ENCODE results near the gene PINLYP. TPM values are rescaled to one million over a fixed set of nuclear protein-coding genes. Genes with fewer than 3 reads are reported as not detected.
A peak's percentile ranks its signal among the peaks of the same experiment; 100 is the strongest.

PINLYP gene
- total and polyA plus RNA-seq, 2 donors (not counting 1 experiment from before 2014, with no cell fraction given): 5.1 to 14.7 TPM

- Histone ChIP-seq H3K9ac (ENCODE audit: insufficient read depth, low read length) (no peak overlapping the region), H3K36me3 (ENCODE audit: control insufficient read depth, insufficient read depth, low read length) (no peaks in the 10 kb centered on the region), H3K4me2 (ENCODE audit: extremely low read depth, insufficient read depth, low read length) (no peak overlapping the region), H2AFZ (ENCODE audit: low read length) (no peak overlapping the region), H3K27me3 (ENCODE audit: control insufficient read depth, insufficient read depth, low read length) (no peaks in the 10 kb centered on the region), H3K79me2 (ENCODE audit: control insufficient read depth, insufficient read depth, low read length) (peaks cover 6% of the 10 kb centered on the region), H3K4me1 (ENCODE audit: control insufficient read depth, extremely low read depth, insufficient read depth, low read length) (no peaks in the 10 kb centered on the region), H3K9me3 (ENCODE audit: control insufficient read depth, insufficient read depth, low read depth, low read length) (no peaks in the 10 kb centered on the region), H3K4me3 (replicated peaks in 1 of 4; ENCODE audit: control extremely low read depth in 1 of 4, insufficient read depth in 1 of 4, low read depth in 3 of 4, low read length in 4 of 4) (no peak overlapping the region), H3K27ac (ENCODE audit: insufficient read depth, low read length) (no peak overlapping the region), H4K20me1 (ENCODE audit: control insufficient read depth, extremely low read depth, insufficient read depth, low read length) (no peaks in the 10 kb centered on the region)
- no peak for TF ChIP-seq EZH2 (IDR thresholded peaks at IDR 0.05; ENCODE audit: low read length, missing control alignments)
- TF ChIP-seq, protein P1, sequence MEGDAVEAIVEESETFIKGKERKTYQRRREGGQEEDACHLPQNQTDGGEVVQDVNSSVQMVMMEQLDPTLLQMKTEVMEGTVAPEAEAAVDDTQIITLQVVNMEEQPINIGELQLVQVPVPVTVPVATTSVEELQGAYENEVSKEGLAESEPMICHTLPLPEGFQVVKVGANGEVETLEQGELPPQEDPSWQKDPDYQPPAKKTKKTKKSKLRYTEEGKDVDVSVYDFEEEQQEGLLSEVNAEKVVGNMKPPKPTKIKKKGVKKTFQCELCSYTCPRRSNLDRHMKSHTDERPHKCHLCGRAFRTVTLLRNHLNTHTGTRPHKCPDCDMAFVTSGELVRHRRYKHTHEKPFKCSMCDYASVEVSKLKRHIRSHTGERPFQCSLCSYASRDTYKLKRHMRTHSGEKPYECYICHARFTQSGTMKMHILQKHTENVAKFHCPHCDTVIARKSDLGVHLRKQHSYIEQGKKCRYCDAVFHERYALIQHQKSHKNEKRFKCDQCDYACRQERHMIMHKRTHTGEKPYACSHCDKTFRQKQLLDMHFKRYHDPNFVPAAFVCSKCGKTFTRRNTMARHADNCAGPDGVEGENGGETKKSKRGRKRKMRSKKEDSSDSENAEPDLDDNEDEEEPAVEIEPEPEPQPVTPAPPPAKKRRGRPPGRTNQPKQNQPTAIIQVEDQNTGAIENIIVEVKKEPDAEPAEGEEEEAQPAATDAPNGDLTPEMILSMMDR (conservative IDR thresholded peaks at IDR 0.05 in 1 of 2, IDR thresholded peaks at IDR 0.05 in 1 of 2; ENCODE audit: low read depth in 1 of 2, low read length in 2 of 2): no peak
- DNase-seq (ENCODE audit: low read depth in 2 of 2): no peak
Measured at GRCh38 chr19:43572171-43572588, 3.4 kb upstream of the PINLYP start.

GRCh38 chr19:43574424-43575155 lies 1.0 kb upstream of the PINLYP start:
- Histone ChIP-seq H3K4me2 (ENCODE audit: extremely low read depth, insufficient read depth, low read length) (peak overlapping the region; percentile 91), H3K9ac (ENCODE audit: insufficient read depth, low read length) (peak overlapping the region; percentile 88), H3K27ac (ENCODE audit: insufficient read depth, low read length) (peak overlapping the region; percentile 96), H3K9me3 (ENCODE audit: control insufficient read depth, insufficient read depth, low read depth, low read length) (no peaks in the 10 kb centered on the region), H3K4me3 (replicated peaks in 1 of 4; ENCODE audit: control extremely low read depth in 1 of 4, insufficient read depth in 1 of 4, low read depth in 3 of 4, low read length in 4 of 4) (peak overlapping the region; percentile 80 to 99 (median 86)), H4K20me1 (ENCODE audit: control insufficient read depth, extremely low read depth, insufficient read depth, low read length) (no peaks in the 10 kb centered on the region), H3K79me2 (ENCODE audit: control insufficient read depth, insufficient read depth, low read length) (peaks cover 6% of the 10 kb centered on the region), H3K4me1 (ENCODE audit: control insufficient read depth, extremely low read depth, insufficient read depth, low read length) (no peaks in the 10 kb centered on the region), H3K36me3 (ENCODE audit: control insufficient read depth, insufficient read depth, low read length) (no peaks in the 10 kb centered on the region), H2AFZ (ENCODE audit: low read length) (peak overlapping the region; percentile 46), H3K27me3 (ENCODE audit: control insufficient read depth, insufficient read depth, low read length) (no peaks in the 10 kb centered on the region)
- peak; percentile 10 to 76 for DNase-seq (ENCODE audit: low read depth in 2 of 2)
- TF ChIP-seq, protein P1 (conservative IDR thresholded peaks at IDR 0.05 in 1 of 2, IDR thresholded peaks at IDR 0.05 in 1 of 2; ENCODE audit: low read depth in 1 of 2, low read length in 2 of 2): no peak
- TF ChIP-seq EZH2 (IDR thresholded peaks at IDR 0.05; ENCODE audit: low read length, missing control alignments): no peak

GRCh38 chr19:43575955-43576878 lies 616 bp downstream of the PINLYP start:
- H3K4me1 ChIP-seq (ENCODE audit: control insufficient read depth, extremely low read depth, insufficient read depth, low read length): no peaks in the 10 kb centered on the region
- no peaks in the 10 kb centered on the region for H3K27me3 ChIP-seq (ENCODE audit: control insufficient read depth, insufficient read depth, low read length)
- peak overlapping the region; percentile 76 for H3K27ac ChIP-seq (ENCODE audit: insufficient read depth, low read length)
- no peaks in the 10 kb centered on the region for H4K20me1 ChIP-seq (ENCODE audit: control insufficient read depth, extremely low read depth, insufficient read depth, low read length)
- H3K9ac ChIP-seq (ENCODE audit: insufficient read depth, low read length): peak overlapping the region; percentile 5
- no peaks in the 10 kb centered on the region for H3K36me3 ChIP-seq (ENCODE audit: control insufficient read depth, insufficient read depth, low read length)
- no peaks in the 10 kb centered on the region for H3K9me3 ChIP-seq (ENCODE audit: control insufficient read depth, insufficient read depth, low read depth, low read length)
- peaks cover 6% of the 10 kb centered on the region for H3K79me2 ChIP-seq (ENCODE audit: control insufficient read depth, insufficient read depth, low read length)
- peak overlapping the region in 2 of 4 experiments; percentile 34 to 99 for H3K4me3 ChIP-seq (replicated peaks in 1 of 4; ENCODE audit: control extremely low read depth in 1 of 4, insufficient read depth in 1 of 4, low read depth in 3 of 4, low read length in 4 of 4)
- TF ChIP-seq, protein P1 (conservative IDR thresholded peaks at IDR 0.05 in 1 of 2, IDR thresholded peaks at IDR 0.05 in 1 of 2; ENCODE audit: low read depth in 1 of 2, low read length in 2 of 2): no peak
- no peak for TF ChIP-seq EZH2 (IDR thresholded peaks at IDR 0.05; ENCODE audit: low read length, missing control alignments)
- peak overlapping the region; percentile 65 for H2AFZ ChIP-seq (ENCODE audit: low read length)
- DNase-seq (ENCODE audit: low read depth in 2 of 2): no peak
- H3K4me2 ChIP-seq (ENCODE audit: extremely low read depth, insufficient read depth, low read length): peak overlapping the region; percentile 7
